Naive thymus-derived CD8-positive, alpha-beta T cell (primary cell): ENCODE measurements around the gene RPL15. TPM values are rescaled to one million over a fixed set of nuclear protein-coding genes. Genes with fewer than 3 reads are reported as not detected.
"Not testable (repeated sequence)": the region's sequence is repeated elsewhere in the genome, so short reads cannot be mapped to it uniquely, and the experiment has no call there.

Experiments
- ATAC-seq, 2 donors: fragments of 150-1000 bp; cut with Tn5 transposase in 1 of 2; sonication (Bioruptor Pico), chemical (Tn5 transposase) in 1 of 2; 1 replicate in 1 of 2; 2 replicates in 1 of 2; pipeline ENCODE4 v1.10.0; 2021; ENCODE audit warnings: mild to moderate bottlenecking in 2 of 2, moderate library complexity in 2 of 2
- POLR2A ChIA-PET: fragments of 350-600 bp; sonication (Branson Sonifier 250); formaldehyde crosslinking; loops from one replicate; lab custom pipeline; 2021; ENCODE audit warnings: antibody characterized with exemption; lab: Charles Lee
- DNase-seq, 10 donors: peaks; one replicate each; pipeline versions ENCODE4 v3.0.0 to v3.0.0-alpha.2; 2020 to 2022
- H3K27ac Mint-ChIP-seq, 10 donors: one replicate each; pipeline ENCODE4 v1.8.0; 2020 to 2022; ENCODE audit warnings: mild to moderate bottlenecking in 10 of 10, mixed read lengths in 10 of 10, moderate library complexity in 4 of 10, inconsistent platforms in 1 of 10
- H3K27me3 Mint-ChIP-seq, 5 donors: one replicate each; pipeline ENCODE4 v1.8.0; 2021 to 2022; ENCODE audit warnings: mixed read lengths in 5 of 5
- H3K36me3 Mint-ChIP-seq, 3 donors: one replicate each; pipeline ENCODE4 v1.8.0; 2020 to 2022; ENCODE audit warnings: mixed read lengths in 3 of 3, mild to moderate bottlenecking in 2 of 3, inconsistent platforms in 1 of 3
- H3K4me1 Mint-ChIP-seq, 4 donors: one replicate each; pipeline ENCODE4 v1.8.0; 2021 to 2022; ENCODE audit warnings: mixed read lengths in 4 of 4
- H3K4me3 Mint-ChIP-seq, 10 donors: one replicate each; pipeline ENCODE4 v1.8.0; 2020 to 2022; ENCODE audit warnings: mild to moderate bottlenecking in 10 of 10, mixed read lengths in 10 of 10, moderate library complexity in 6 of 10, inconsistent platforms in 1 of 10
- H3K9me3 Mint-ChIP-seq, 9 donors: one replicate each; pipeline ENCODE4 v1.8.0; 2020 to 2022; ENCODE audit warnings: mixed read lengths in 9 of 9, mild to moderate bottlenecking in 3 of 9, inconsistent platforms in 1 of 9, moderate library complexity in 1 of 9
- polyA plus RNA-seq, 3 donors: library from polyadenylated mRNA; unstranded; fragments of 300-500 nt; fragmentation: Illumina TruSeq; gene quantifications; one replicate each; pipeline ENCODE4 v1.2.3, GENCODE V29; 2021
- total RNA-seq, 8 experiments: library from RNA in 2 of 8; stranded (reverse) in 2 of 8; gene quantifications; one replicate each; pipeline ENCODE4 v1.2.3 and lab custom pipeline; 2021 to 2026

RPL15 gene
- total RNA-seq (1,000 to 10,000 TPM; 2,184 to 2,265 TPM), polyA plus RNA-seq (1,000 to 10,000 TPM; 5,952 to 6,458 (median 6,299) TPM), total RNA-seq (lab: John Stamatoyannopoulos, UW) (933 to 1,318 (median 1,167) reads per million in 6 experiments)

DNA sequence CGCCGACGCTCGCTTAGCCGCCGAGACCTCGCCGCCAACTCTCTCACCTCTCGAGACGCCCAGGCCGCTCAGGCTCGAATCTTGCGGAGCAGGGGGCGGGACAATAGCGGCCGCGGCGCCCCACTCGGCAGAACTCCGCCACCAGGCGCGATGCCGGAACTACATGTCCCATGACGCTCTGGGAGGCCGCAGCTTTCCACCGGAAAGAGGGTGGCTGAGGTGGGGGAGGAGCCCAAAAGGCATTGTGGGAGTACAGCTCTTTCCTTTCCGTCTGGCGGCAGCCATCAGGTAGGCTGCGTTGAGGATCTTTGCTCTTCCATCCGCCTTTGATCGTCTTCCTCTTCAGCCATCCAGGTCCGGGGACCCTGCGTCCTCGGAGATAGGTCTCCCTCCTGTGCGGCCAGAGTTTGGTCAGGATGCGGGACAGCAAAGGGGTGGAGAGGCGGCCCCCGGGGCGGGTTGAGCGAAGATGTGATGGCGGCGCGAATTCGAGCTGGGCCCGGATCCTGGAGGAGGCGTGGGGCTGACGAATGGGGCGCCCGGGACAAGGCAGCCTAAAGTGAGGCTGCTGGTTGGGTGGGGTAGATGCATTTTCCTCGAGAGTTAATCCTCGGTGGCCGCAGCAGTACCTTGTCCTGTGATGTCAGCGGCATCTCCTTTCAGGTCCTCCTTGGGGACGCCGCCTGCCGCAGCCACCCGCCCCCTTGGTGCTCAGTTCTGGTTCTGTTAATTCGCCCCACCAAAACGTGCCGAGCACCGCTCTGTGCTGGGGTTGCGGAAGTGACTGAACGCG lies at the start of gene RPL15, which contains the start of gene NKIRAS1:
RPL15 (plus strand) TSS at position 247 of the 793 bp plus-strand sequence. CDS start 728 bp downstream, outside the sequence.
NKIRAS1 (minus strand) TSS at position 105 of the 793 bp plus-strand sequence. CDS start 6,086 bp downstream, outside the sequence.
- H3K27me3 Mint-ChIP-seq, result no peaks in the 10 kb centered on the region
- H3K9me3 Mint-ChIP-seq, result no peaks in the 10 kb centered on the region
- peak; percentile 92 to 99 (median 97) for DNase-seq
- peak within 1 kb of the TSS; percentile 96 to 99 (median 98) for H3K27ac Mint-ChIP-seq
- H3K36me3 Mint-ChIP-seq, result peaks cover 9 to 51% (median 11%) of the 10 kb centered on the region in 3 donors
- H3K4me1 Mint-ChIP-seq, result peaks cover 30 to 61% (median 50%) of the 10 kb centered on the region in 4 donors
- POLR2A ChIA-PET, result interaction anchor here (0.7 to 4.2 kb wide), 23 partner anchors 8 to 1866 kb away, joined by 3 to 105 read pairs (median 4); partner anchors contain the start of genes NGLY1 and NR1D2
- H3K4me3 Mint-ChIP-seq, result peak within 1 kb of the TSS; percentile 95 to 99 (median 98)
- ATAC-seq, result peak; percentile 89 to 91

DNA sequence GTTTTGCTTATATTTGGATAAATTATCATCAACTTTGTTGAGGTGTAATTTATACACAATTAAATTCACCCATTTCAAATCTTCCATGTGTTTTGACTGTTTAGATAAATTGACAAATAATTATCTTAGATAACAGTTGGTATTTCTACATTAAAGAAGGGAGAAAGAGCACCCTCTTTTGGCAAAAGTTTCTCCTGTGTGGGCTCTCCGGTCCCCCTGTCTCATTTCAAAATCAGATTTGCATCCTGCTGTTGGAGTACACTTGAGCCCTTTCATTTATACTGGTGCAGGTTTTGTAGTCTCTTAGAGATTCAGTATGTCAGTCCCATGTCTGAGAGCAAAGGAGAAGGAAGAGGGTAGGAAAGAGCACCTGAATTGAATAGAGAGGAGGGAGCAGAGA lies 49.5 kb upstream of the RPL15 start:
- H3K36me3 Mint-ChIP-seq, result peaks cover 0 to 17% (median 0%) of the 10 kb centered on the region in 3 donors
- ATAC-seq (no peak), DNase-seq (no peak)
- H3K4me3 Mint-ChIP-seq, result no peak overlapping the region
- POLR2A ChIA-PET, result no interaction called here
- peaks cover 17 to 46% (median 38%) of the 10 kb centered on the region in 4 donors for H3K4me1 Mint-ChIP-seq
- no peaks in the 10 kb centered on the region for H3K9me3 Mint-ChIP-seq
- H3K27me3 Mint-ChIP-seq, result no peaks in the 10 kb centered on the region
- H3K27ac Mint-ChIP-seq, result peak overlapping the region in 2 of 10 donors; percentile 1 to 14

DNA sequence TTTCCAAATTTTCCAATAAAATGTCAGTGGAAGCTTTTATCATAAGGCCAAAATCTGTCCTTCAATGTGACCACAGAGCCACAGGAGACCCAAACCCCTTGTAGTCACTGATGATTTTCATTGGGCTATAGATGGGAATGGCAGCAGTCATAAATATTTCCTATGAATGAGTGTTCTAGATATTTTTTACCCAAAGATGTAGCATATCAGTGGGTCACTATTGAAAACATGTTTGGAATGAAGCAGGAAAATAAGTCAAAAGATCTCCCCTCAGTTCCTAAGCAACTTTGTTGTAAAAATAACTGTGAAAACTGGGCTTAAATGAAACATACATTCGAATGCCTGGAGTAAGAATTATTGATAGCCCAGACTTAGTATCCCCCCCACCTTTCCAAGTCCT lies 49.1 kb upstream of the RPL15 start:
- ATAC-seq (no peak), DNase-seq (no peak)
- no peak overlapping the region for H3K4me3 Mint-ChIP-seq
- H3K27ac Mint-ChIP-seq, result peak overlapping the region in 2 of 10 donors; percentile 1 to 14
- peaks cover 0 to 17% (median 0%) of the 10 kb centered on the region in 3 donors for H3K36me3 Mint-ChIP-seq
- H3K27me3 Mint-ChIP-seq, result no peaks in the 10 kb centered on the region
- POLR2A ChIA-PET, result no interaction called here
- no peaks in the 10 kb centered on the region for H3K9me3 Mint-ChIP-seq
- H3K4me1 Mint-ChIP-seq, result peaks cover 17 to 44% (median 38%) of the 10 kb centered on the region in 4 donors

DNA sequence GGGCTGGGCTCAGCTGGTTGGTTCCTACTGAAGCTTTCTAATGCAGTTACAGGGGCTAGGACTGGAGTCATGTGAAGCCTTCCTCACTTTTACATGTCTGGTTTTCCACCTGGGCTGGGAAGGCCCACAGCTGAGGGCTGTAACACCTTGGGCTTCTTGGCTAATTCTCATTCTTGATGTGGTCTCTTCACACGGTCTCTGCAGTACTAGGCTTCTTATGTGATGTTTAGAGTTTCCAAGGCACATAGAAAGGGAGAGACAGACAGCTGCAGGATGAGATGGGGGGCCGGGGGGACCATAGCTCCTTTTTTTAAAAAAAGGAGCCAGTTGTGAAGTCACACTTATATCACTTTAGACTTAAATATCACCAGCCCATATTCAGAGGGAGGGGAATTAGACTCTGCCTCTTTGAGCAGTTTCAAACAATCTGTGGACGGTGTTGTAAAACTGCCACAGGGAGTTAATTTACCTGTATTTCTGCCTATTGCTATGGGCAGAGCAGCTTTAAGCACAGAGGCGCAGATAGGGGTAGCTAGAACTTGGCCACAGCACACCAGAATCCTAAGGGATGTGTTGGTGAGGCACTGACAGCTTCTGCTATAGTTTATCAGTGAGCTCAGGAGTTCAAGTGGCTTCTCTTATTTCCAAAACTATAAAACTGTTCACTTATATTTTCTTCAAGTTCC lies 46.8 kb upstream of the RPL15 start:
- Mint-ChIP-seq H3K4me3 (no peak overlapping the region), H3K36me3 (peaks cover 0 to 4% (median 0%) of the 10 kb centered on the region in 3 donors), H3K27me3 (no peaks in the 10 kb centered on the region), H3K9me3 (no peaks in the 10 kb centered on the region), H3K27ac (no peak overlapping the region), H3K4me1 (peaks cover 16 to 39% (median 31%) of the 10 kb centered on the region in 4 donors)
- ATAC-seq, result no peak
- POLR2A ChIA-PET, result no interaction called here
- DNase-seq, result no peak

DNA sequence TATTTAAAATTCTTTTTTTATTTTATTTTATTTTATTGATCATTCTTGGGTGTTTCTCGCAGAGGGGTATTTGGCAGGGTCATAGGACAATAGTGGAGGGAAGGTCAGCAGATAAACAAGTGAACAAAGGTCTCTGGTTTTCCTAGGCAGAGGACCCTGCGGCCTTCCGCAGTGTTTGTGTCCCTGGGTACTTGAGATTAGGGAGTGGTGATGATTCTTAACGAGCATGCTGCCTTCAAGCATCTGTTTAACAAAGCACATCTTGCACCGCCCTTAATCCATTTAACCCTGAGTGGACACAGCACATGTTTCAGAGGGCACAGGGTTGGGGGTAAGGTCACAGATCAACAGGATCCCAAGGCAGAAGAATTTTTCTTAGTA lies 46.3 kb upstream of the RPL15 start:
- H3K27me3 Mint-ChIP-seq, H3K27ac Mint-ChIP-seq, ATAC-seq, H3K9me3 Mint-ChIP-seq, DNase-seq, H3K36me3 Mint-ChIP-seq, H3K4me3 Mint-ChIP-seq, POLR2A ChIA-PET: not testable (repeated sequence)
- H3K4me1 Mint-ChIP-seq, result peaks cover 16 to 39% (median 28%) of the 10 kb centered on the region in 4 donors

DNA sequence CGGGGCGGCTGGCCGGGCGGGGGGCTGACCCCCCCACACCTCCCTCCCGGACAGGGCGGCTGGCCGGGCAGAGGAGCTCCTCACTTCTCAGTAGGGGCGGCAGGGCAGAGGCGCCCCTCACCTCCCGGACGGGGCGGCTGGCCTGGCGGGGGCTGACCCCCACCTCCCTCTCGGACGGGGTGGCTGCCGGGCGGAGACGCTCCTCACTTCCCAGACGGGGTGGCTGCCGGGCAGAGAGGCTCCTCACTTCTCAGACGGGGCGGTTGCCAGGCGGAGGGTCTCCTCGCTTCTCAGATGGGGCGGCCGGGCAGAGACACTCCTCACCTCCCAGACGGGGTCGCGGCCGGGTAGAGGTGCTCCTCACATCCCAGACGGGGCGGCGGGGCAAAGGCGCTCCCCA lies 45.6 kb upstream of the RPL15 start:
- DNase-seq, H3K27ac Mint-ChIP-seq, H3K9me3 Mint-ChIP-seq, POLR2A ChIA-PET, H3K4me3 Mint-ChIP-seq, ATAC-seq, H3K27me3 Mint-ChIP-seq, H3K36me3 Mint-ChIP-seq: not testable (repeated sequence)
- peaks cover 16 to 32% (median 26%) of the 10 kb centered on the region in 4 donors for H3K4me1 Mint-ChIP-seq

DNA sequence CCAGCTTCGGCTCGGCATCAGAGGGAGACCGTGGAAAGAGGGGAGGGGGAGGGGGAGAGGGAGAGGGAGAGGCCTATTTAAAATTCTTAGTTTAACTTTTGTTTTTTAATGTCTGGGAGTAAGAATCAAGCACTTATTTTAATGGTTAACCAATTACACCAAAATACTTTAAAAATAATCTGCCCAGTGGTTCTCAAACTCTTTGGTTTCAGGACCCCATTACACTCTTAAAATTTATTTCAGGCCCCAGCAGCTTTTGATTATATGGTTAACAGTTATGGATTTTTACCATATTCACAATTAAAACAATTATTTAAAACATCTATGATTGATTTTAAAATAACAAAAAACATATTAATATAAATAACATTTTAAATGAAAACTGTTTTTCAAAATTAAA lies 44.6 kb upstream of the RPL15 start:
- Mint-ChIP-seq H3K27me3 (no peaks in the 10 kb centered on the region), H3K4me1 (peaks cover 17 to 35% (median 29%) of the 10 kb centered on the region in 4 donors), H3K27ac (no peak overlapping the region), H3K36me3 (peaks cover 0 to 7% (median 0%) of the 10 kb centered on the region in 3 donors), H3K4me3 (no peak overlapping the region), H3K9me3 (no peaks in the 10 kb centered on the region)
- no peak for DNase-seq
- ATAC-seq, result no peak
- POLR2A ChIA-PET, result no interaction called here

DNA sequence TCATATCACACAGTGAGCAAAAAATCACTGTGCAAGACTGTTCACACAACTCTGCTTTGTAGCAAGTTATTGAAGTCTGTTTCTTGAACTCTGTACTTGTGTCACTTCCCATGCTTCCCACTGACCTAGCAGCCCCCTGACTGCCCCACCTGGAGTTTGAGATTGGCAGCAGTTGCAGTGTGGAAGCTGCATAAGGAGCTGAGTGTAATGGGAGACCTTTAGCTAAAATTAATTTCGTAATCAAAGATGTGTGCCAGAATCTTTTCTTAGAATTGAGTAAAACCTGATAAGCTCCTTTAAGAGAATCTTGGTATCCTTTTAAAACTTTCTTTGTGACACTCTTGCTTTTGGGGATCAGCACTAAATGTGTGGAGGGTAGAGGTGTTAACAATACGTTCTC lies 43.0 kb upstream of the RPL15 start:
- Mint-ChIP-seq H3K27me3 (no peaks in the 10 kb centered on the region), H3K36me3 (peaks cover 0 to 9% (median 0%) of the 10 kb centered on the region in 3 donors), H3K4me3 (no peak overlapping the region), H3K27ac (peak overlapping the region in 1 of 10 donors; percentile 69), H3K4me1 (peaks cover 18 to 41% (median 33%) of the 10 kb centered on the region in 4 donors), H3K9me3 (no peaks in the 10 kb centered on the region)
- POLR2A ChIA-PET, result no interaction called here
- ATAC-seq (no peak), DNase-seq (no peak)

DNA sequence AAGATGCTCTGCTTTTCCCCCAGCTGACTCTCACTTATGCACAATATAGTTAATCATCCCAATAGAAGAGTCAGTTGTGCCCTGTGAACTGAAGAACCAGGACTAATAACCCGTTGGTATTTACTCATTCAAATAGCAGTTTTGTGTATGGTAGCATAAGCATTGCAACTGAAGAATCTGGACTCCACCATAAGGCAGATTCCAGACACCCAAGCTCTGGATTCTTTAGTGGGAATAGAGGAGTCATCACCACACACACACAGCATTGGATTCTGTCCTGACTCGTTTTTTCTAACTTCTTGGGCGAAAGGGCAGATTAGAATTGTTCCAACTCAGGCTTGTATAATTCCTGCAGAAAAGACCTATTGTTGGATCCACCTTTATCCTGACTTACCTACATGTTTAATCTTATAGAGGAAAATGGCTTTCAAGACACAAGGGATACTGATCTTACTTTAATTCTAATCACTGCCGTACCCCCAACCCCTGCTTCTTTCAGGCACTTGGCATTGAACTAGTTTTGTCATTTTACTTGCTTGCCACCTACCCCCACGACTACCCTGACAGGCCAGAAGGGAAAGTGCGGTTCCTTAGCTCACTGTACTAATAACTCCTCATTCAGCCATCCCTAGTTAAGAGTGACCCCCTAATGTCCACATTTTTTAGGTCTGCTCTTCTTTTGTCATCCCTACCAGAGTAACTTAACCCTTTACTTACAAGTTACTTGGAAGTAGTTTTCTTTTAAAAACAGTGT lies 42.4 kb upstream of the RPL15 start:
- no peak overlapping the region for H3K4me3 Mint-ChIP-seq
- DNase-seq, result no peak
- H3K27me3 Mint-ChIP-seq, result no peaks in the 10 kb centered on the region
- POLR2A ChIA-PET, result no interaction called here
- ATAC-seq, result no peak
- peak overlapping the region in 1 of 10 donors; percentile 1 for H3K27ac Mint-ChIP-seq
- H3K9me3 Mint-ChIP-seq, result no peaks in the 10 kb centered on the region
- H3K4me1 Mint-ChIP-seq, result peaks cover 22 to 47% (median 38%) of the 10 kb centered on the region in 4 donors
- peaks cover 0 to 9% (median 0%) of the 10 kb centered on the region in 3 donors for H3K36me3 Mint-ChIP-seq

DNA sequence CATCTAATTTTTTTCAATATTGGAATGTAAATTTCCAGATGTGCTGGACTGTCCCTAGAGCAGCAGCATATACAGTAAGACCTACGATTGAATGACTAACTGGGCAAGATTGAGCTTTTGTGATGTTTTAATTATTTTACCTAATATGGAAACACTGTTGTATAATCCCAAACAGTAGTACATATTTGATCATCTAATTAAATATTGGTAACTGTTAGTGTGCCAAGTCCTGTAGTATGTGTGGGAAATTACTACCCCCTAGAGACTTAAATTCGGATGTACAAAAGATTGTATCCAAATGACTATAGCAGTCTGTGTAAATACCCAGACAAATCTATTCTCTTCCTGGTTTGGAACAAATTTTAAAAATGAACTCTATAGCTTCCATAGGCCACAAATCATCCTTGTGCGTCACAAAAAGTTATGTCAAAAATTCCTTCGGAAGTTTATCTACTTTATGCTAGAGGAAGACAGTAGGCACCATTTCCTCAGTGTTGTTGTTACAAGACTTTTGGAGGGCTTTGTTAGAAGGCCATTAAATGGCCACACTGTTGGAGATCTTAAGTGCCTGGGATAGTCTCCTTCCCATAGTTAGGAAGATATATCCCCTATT lies 41.7 kb upstream of the RPL15 start:
- POLR2A ChIA-PET, result no interaction called here
- no peaks in the 10 kb centered on the region for H3K27me3 Mint-ChIP-seq
- no peak overlapping the region for H3K4me3 Mint-ChIP-seq
- H3K4me1 Mint-ChIP-seq, result peaks cover 21 to 52% (median 38%) of the 10 kb centered on the region in 4 donors
- peak overlapping the region in 1 of 10 donors; percentile 77 for H3K27ac Mint-ChIP-seq
- DNase-seq (no peak), ATAC-seq (no peak)
- no peaks in the 10 kb centered on the region for H3K9me3 Mint-ChIP-seq
- peaks cover 0 to 9% (median 0%) of the 10 kb centered on the region in 3 donors for H3K36me3 Mint-ChIP-seq

DNA sequence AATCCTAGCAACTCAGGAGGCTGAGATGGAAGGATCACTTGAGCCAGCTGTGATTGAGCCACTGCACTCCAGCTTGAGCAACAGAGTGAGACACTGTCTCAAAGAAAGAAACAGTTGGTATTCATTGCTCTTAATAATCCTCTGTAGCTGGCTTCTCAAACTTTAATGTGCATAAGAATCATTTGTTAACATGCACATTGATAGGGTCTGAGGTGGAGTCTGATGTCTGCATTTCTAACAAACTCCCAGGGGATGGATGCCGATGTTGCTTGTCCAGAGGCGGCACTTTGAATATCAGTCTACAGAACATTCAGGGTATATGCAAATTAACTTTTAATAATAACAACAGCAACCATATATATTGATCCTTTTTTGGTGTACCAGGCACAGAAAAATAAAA lies 40.0 kb upstream of the RPL15 start:
- POLR2A ChIA-PET, result no interaction called here
- no peak for DNase-seq
- ATAC-seq, result no peak
- peaks cover 30 to 69% (median 54%) of the 10 kb centered on the region in 4 donors for H3K4me1 Mint-ChIP-seq
- no peaks in the 10 kb centered on the region for H3K9me3 Mint-ChIP-seq
- no peaks in the 10 kb centered on the region for H3K27me3 Mint-ChIP-seq
- peaks cover 0 to 9% (median 0%) of the 10 kb centered on the region in 3 donors for H3K36me3 Mint-ChIP-seq
- peak overlapping the region in 1 of 10 donors; percentile 77 for H3K27ac Mint-ChIP-seq
- no peak overlapping the region for H3K4me3 Mint-ChIP-seq
